GM13976 (cell line): Measurements from ENCODE around the gene NRF1.

Experiments used
- DNase-seq: peaks from one replicate; pipeline ENCODE4 v3.0.0; 2012; ENCODE audit warnings: low spot score
- CTCF ChIP-seq: IDR thresholded peaks from 2 replicates; pipeline ENCODE4 v1.5.1; 2012; ENCODE audit warnings: borderline replicate concordance, mild to moderate bottlenecking; ENCODE audit not compliant: insufficient read depth; ENCODE audit errors: extremely low read depth, missing control alignments, control extremely low read depth
- in situ Hi-C: fragments of 300-500 bp; cut with MboI; formaldehyde crosslinking; loops from one replicate; pipeline ENCODE4 v1.12.0; 2022; ENCODE audit warnings: low sequenced_read_pairs, mixed read lengths, inconsistent platforms; ENCODE audit not compliant: unreplicated experiment

NRF1 gene

GRCh38 chr7:129754406-129754805 lies 142.9 kb downstream of the NRF1 start:
- in situ Hi-C loops = no loop called here
- TF ChIP-seq CTCF = no peak
- no peak for DNase-seq

GRCh38 chr7:129757991-129758390 lies 146.5 kb downstream of the NRF1 start:
- in situ Hi-C loops = no loop called here
- DNase-seq = no peak
- no peak for TF ChIP-seq CTCF

- in situ Hi-C loops = no loop called here
- TF ChIP-seq CTCF = no peak
- DNase-seq = no peak
These were observed 151.0 kb downstream of the NRF1 start for GRCh38 chr7:129762387-129762969.

- TF ChIP-seq CTCF = no peak
- DNase-seq = no peak
- in situ Hi-C loops = no loop called here
These were observed 152.9 kb downstream of the NRF1 start for GRCh38 chr7:129764247-129765084.

- DNase-seq = no peak
- no peak for TF ChIP-seq CTCF
- in situ Hi-C loops = no loop called here
These were observed 153.8 kb downstream of the NRF1 start for GRCh38 chr7:129765352-129765751.

GRCh38 chr7:129767120-129768015 lies 155.8 kb downstream of the NRF1 start:
- in situ Hi-C loops = no loop called here
- DNase-seq = peak; percentile 37
- no peak for TF ChIP-seq CTCF
